ENCODE results near the gene SUCLA2. TPM values are rescaled to one million over a fixed set of nuclear protein-coding genes. Genes with fewer than 3 reads are reported as not detected.

Gene SUCLA2
- polyA plus RNA-seq, 6 donors from 2014 or later, result 3.4 to 17.7 (median 11.9) TPM

Other genes with a start within 250 kb of the SUCLA2 start
- 10 to 100 TPM in 3 of 6 donors, 1 to 10 TPM in 3; 7.7 to 32.3 (median 10.2) TPM for gene NUDT15, start 36.5 kb upstream of the SUCLA2 start, polyA plus RNA-seq (ENCODE audit: low read depth in 6 of 6)
- 100 to 1,000 TPM in 1 of 6 donors, 10 to 100 TPM in 5; 73.7 to 134 (median 78.6) TPM for gene MED4, start 93.8 kb upstream of the SUCLA2 start, polyA plus RNA-seq (ENCODE audit: low read depth in 6 of 6)
- gene ITM2B, start 231.9 kb upstream of the SUCLA2 start, polyA plus RNA-seq (ENCODE audit: low read depth in 6 of 6), result 100 to 1,000 TPM; 633 to 911 (median 766) TPM

Data from naive B cell (primary cell).